H1 (cell line): ENCODE results near the gene PRRG4. TPM values are rescaled to one million over a fixed set of nuclear protein-coding genes. Genes with fewer than 3 reads are reported as not detected.

Source experiments
- CTCF ChIA-PET: fragments of 300-600 bp; sonication (Branson Sonifier 250); formaldehyde crosslinking; loops from one replicate; lab custom pipeline; 2021; ENCODE audit not compliant: partially characterized antibody; lab: Charles Lee
- POLR2A ChIA-PET: fragments of 300-600 bp; sonication (Branson Sonifier 250); formaldehyde crosslinking; loops from one replicate; lab custom pipeline; 2021; ENCODE audit warnings: inconsistent platforms; ENCODE audit not compliant: partially characterized antibody; lab: Charles Lee
- DNase-seq, 2 experiments: peaks; one replicate each; pipeline versions ENCODE4 v3.0.0 to v3.0.0-alpha.2; 2010 to 2022; ENCODE audit warnings: low spot score in 2 of 2, low read depth in 1 of 2, mixed read lengths in 1 of 2
- FAIRE-seq: peaks from 2 replicates; lab custom pipeline; 2011; peaks lifted over from hg19 to GRCh38; lab: Jason Lieb, UNC
- H2AFZ ChIP-seq: 2 replicates; pipeline ENCODE4 v1.8.1; 2012; ENCODE audit warnings: low read length, inconsistent platforms
- H2AK5ac ChIP-seq: 2 replicates; pipeline ENCODE4 v1.6.1; 2013; ENCODE audit warnings: low read depth, low read length
- H2BK120ac ChIP-seq: replicated peaks from 2 replicates; pipeline ENCODE3; 2013; ENCODE audit warnings: low read depth, low read length, inconsistent platforms
- H2BK12ac ChIP-seq: 2 replicates; pipeline ENCODE4 v1.6.1; 2013; ENCODE audit warnings: low read depth, low read length
- H2BK15ac ChIP-seq: 2 replicates; pipeline ENCODE4 v1.6.1; 2013; ENCODE audit warnings: low read length
- H2BK20ac ChIP-seq: 2 replicates; pipeline ENCODE4 v1.6.1; 2013; ENCODE audit warnings: low read length
- H2BK5ac ChIP-seq: 2 replicates; pipeline ENCODE4 v1.6.1; 2013; ENCODE audit warnings: low read depth, low read length
- H3K14ac ChIP-seq: 2 replicates; pipeline ENCODE4 v1.6.1; 2013; ENCODE audit warnings: inconsistent platforms; ENCODE audit not compliant: insufficient read length
- H3K18ac ChIP-seq: 2 replicates; pipeline ENCODE4 v1.6.1; 2013; ENCODE audit warnings: low read length; ENCODE audit errors: extremely low read depth
- H3K23ac ChIP-seq: 2 replicates; pipeline ENCODE4 v1.6.1; 2013; ENCODE audit warnings: inconsistent platforms; ENCODE audit not compliant: insufficient read length
- H3K23me2 ChIP-seq: 2 replicates; pipeline ENCODE4 v1.6.1; 2013; ENCODE audit warnings: low read depth, low read length
- H3K27ac ChIP-seq: 2 replicates; pipeline ENCODE4 v1.6.1; 2011; ENCODE audit warnings: low read depth, low read length, inconsistent platforms
- H3K27me3 ChIP-seq, 4 experiments: replicated peaks in 1 of 4; 1 replicate in 1 of 4; 2 replicates in 3 of 4; pipeline versions ENCODE4 v1.6.1 to v1.8.1; 2011 to 2013; ENCODE audit warnings: low read length in 3 of 4, mild to moderate bottlenecking in 3 of 4, inconsistent platforms in 2 of 4, mixed read lengths in 2 of 4, moderate library complexity in 1 of 4; ENCODE audit not compliant: control insufficient read depth in 3 of 4, insufficient read depth in 3 of 4; ENCODE audit errors: extremely low read depth in 1 of 4
- H3K36me3 ChIP-seq, 4 experiments: 2 replicates each; pipeline versions ENCODE4 v1.6.1 to v1.8.1; 2011 to 2013; ENCODE audit warnings: mild to moderate bottlenecking in 4 of 4, low read length in 3 of 4, moderate library complexity in 2 of 4, control low read depth in 1 of 4, inconsistent platforms in 1 of 4; ENCODE audit not compliant: insufficient read depth in 4 of 4, control insufficient read depth in 2 of 4
- H3K4ac ChIP-seq: replicated peaks from 2 replicates; pipeline ENCODE3; 2013; ENCODE audit warnings: low read length, low read depth, mixed read lengths, inconsistent platforms; ENCODE audit not compliant: insufficient read length
- H3K4me1 ChIP-seq, 4 experiments: replicated peaks in 1 of 4; 1 replicate in 1 of 4; 2 replicates in 3 of 4; pipeline versions ENCODE4 v1.6.1 to v1.8.1; 2011 to 2013; ENCODE audit warnings: low read length in 3 of 4, inconsistent platforms in 2 of 4, mixed read lengths in 1 of 4; ENCODE audit not compliant: insufficient read depth in 4 of 4, control insufficient read depth in 3 of 4
- H3K4me2 ChIP-seq, 2 experiments: 2 replicates each; pipeline versions ENCODE4 v1.6.1 to v1.8.1; 2011 to 2013; ENCODE audit warnings: low read depth in 2 of 2, low read length in 2 of 2, control low read depth in 1 of 2, inconsistent platforms in 1 of 2, mild to moderate bottlenecking in 1 of 2; ENCODE audit not compliant: insufficient read depth in 1 of 2
- H3K4me3 ChIP-seq, 4 experiments: fragments of 200-600, 300-600 bp in 1 of 4; sonication (generic), shearing (Covaris generic), sonication (Bioruptor Twin) in 1 of 4; 2 replicates each; pipeline versions ENCODE4 v1.5.1 to v1.8.1; 2011 to 2016; ENCODE audit warnings: low read length in 4 of 4, low read depth in 3 of 4, control low read depth in 2 of 4, inconsistent platforms in 2 of 4, mild to moderate bottlenecking in 2 of 4, mixed read lengths in 1 of 4, moderate library complexity in 1 of 4; ENCODE audit not compliant: insufficient read depth in 2 of 4; ENCODE audit errors: extremely low read depth in 1 of 4
- H3K56ac ChIP-seq: replicated peaks from 2 replicates; pipeline ENCODE3; 2013; ENCODE audit warnings: low read depth, mild to moderate bottlenecking, mixed read lengths, low read length, inconsistent platforms; ENCODE audit not compliant: insufficient read length
- H3K79me1 ChIP-seq: 2 replicates; pipeline ENCODE4 v1.6.1; 2013; ENCODE audit warnings: low read depth, low read length, control low read depth
- H3K79me2 ChIP-seq, 2 experiments: 2 replicates each; pipeline versions ENCODE4 v1.6.1 to v1.8.1; 2012 to 2013; ENCODE audit warnings: low read length in 2 of 2, mild to moderate bottlenecking in 2 of 2, inconsistent platforms in 1 of 2; ENCODE audit not compliant: insufficient read depth in 2 of 2, control insufficient read depth in 1 of 2
- H3K9ac ChIP-seq, 4 experiments: replicated peaks in 1 of 4; 1 replicate in 1 of 4; 2 replicates in 3 of 4; pipeline versions ENCODE4 v1.6.1 to v1.8.1; 2011 to 2013; ENCODE audit warnings: low read depth in 3 of 4, low read length in 3 of 4, control low read depth in 2 of 4, mild to moderate bottlenecking in 2 of 4, moderate library complexity in 2 of 4, inconsistent platforms in 1 of 4; ENCODE audit errors: extremely low read depth in 1 of 4
- H3K9me3 ChIP-seq, 2 experiments: 2 replicates each; pipeline versions ENCODE4 v1.6.1 to v1.8.1; 2012 to 2013; ENCODE audit warnings: mild to moderate bottlenecking in 2 of 2, moderate library complexity in 2 of 2, control low read depth in 1 of 2, inconsistent platforms in 1 of 2, low read depth in 1 of 2, low read length in 1 of 2, mixed read lengths in 1 of 2; ENCODE audit not compliant: insufficient read depth in 2 of 2
- H4K20me1 ChIP-seq, 2 experiments: replicated peaks in 1 of 2; 2 replicates each; pipeline versions ENCODE3 to v1.8.1; 2011 to 2013; ENCODE audit warnings: inconsistent platforms in 2 of 2, low read length in 2 of 2, mild to moderate bottlenecking in 1 of 2; ENCODE audit not compliant: insufficient read depth in 2 of 2, control insufficient read depth in 1 of 2
- H4K5ac ChIP-seq: 2 replicates; pipeline ENCODE4 v1.6.1; 2013; ENCODE audit warnings: low read length, low read depth, mixed read lengths, inconsistent platforms; ENCODE audit not compliant: insufficient read length
- H4K8ac ChIP-seq: 2 replicates; pipeline ENCODE4 v1.8.0; 2013; ENCODE audit warnings: mild to moderate bottlenecking, moderate library complexity, low read length, inconsistent platforms; ENCODE audit not compliant: insufficient read depth; ENCODE audit errors: extremely low read depth
- H4K91ac ChIP-seq: replicated peaks from 2 replicates; pipeline ENCODE3; 2013; ENCODE audit warnings: low read length, mixed read lengths, inconsistent platforms; ENCODE audit not compliant: insufficient read length
- JUND ChIP-seq: IDR thresholded peaks from 2 replicates; pipeline ENCODE4 v1.6.1; 2011; ENCODE audit warnings: mild to moderate bottlenecking, improper control_type of control experiment, low read length
- TEAD4 ChIP-seq: IDR thresholded peaks from 2 replicates; pipeline ENCODE4 v1.6.1; 2012; ENCODE audit warnings: low read depth, low read length, inconsistent platforms, mixed read lengths
- polyA plus RNA-seq, 7 experiments: library from polyadenylated mRNA; depleted of rRNA in 3 of 7; stranded (reverse) in 5 of 7; unstranded in 2 of 7; fragments of >200 nt in 5 of 7; fragments of 200-250 nt in 2 of 7; gene quantifications; 1 replicate in 5 of 7; 2 replicates in 1 of 7; 4 replicates in 1 of 7; pipeline versions ENCODE4 v1.2.1 to v1.2.3, GENCODE V29; 2011 to 2013; ENCODE audit warnings: missing spikeins in 2 of 7, mixed read lengths in 2 of 7
- total RNA-seq: library from RNA; stranded (reverse); fragmentation: NEBNext Ultra II Directional; extraction: Animal tissue kit (Norgen Biotek cat#: 25700); gene quantifications from 2 replicates; pipeline ENCODE4 v1.2.1, GENCODE V29; 2021

The PRRG4 gene
- total and polyA plus RNA-seq, 2 of the 8 experiments (the other 6 are each of a cell fraction or from before 2014, with no cell fraction given), result 0.65 to 1.7 TPM

DNA sequence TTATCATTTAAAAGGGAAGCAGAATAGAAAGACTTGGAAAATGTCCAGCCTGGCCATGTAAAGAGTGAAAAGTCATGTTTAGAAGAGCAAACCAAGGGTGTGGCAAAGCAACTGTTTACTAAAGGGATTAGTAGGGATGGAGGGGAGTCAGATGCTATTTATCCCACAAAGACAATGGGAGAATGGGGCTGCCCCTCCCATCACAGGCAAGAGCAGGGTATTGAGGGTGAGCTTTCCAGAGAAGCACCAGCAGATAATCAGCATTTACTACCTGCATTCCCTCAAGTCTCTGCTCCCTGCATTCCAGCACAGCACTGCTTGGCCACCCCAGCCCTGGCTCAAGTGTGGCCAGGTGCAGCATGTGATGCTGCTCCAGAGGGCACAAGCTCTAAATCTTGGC lies 44.4 kb downstream of the PRRG4 start:
- no peaks in the 10 kb centered on the region for H3K79me2 ChIP-seq
- no peak overlapping the region for H3K27ac ChIP-seq
- H3K27me3 ChIP-seq, result no peaks in the 10 kb centered on the region
- no peak overlapping the region for H2BK120ac ChIP-seq
- peak overlapping the region; percentile 63 for H4K91ac ChIP-seq
- no peak overlapping the region for H3K14ac ChIP-seq
- CTCF ChIA-PET, result interaction anchor here (0.6 to 1.6 kb wide), 3 partner anchors 10 to 16 kb away, joined by 3 to 6 read pairs (median 3); no protein-coding TSS in a partner anchor
- FAIRE-seq, result no peak
- H3K18ac ChIP-seq, result peak overlapping the region; percentile 9; the same call in 1 of the 2 replicates
- 0 out of 4 replicates have a peak, but pooled peaks cover 0 to 4% of the 10 kb centered on the region in 2 experiments for H3K9me3 ChIP-seq
- no peak overlapping the region for H2BK5ac ChIP-seq
- H4K20me1 ChIP-seq, result no peaks in the 10 kb centered on the region
- H3K56ac ChIP-seq, result no peak overlapping the region
- H3K4ac ChIP-seq, result no peak overlapping the region
- H3K4me2 ChIP-seq, result no peak overlapping the region; a peak in 1 of 4 replicates
- H3K9ac ChIP-seq, result no peak overlapping the region
- no peak overlapping the region for H3K23ac ChIP-seq
- H4K8ac ChIP-seq, result no peak overlapping the region
- TF ChIP-seq TEAD4 (peak; percentile 71), JUND (no peak)
- no peak overlapping the region for H4K5ac ChIP-seq
- no peaks in the 10 kb centered on the region for H3K36me3 ChIP-seq
- POLR2A ChIA-PET, result interaction anchor here (1.1 to 1.5 kb wide), 2 partner anchors 16 to 18 kb away, joined by 3 to 4 read pairs; no protein-coding TSS in a partner anchor
- no peaks in the 10 kb centered on the region for H3K79me1 ChIP-seq
- H2BK15ac ChIP-seq, result no peak overlapping the region
- no peak for DNase-seq
- 0 out of 2 replicates have a peak overlapping the region, but pooled peaks have one; percentile 73 for H2BK20ac ChIP-seq
- H3K4me1 ChIP-seq, result peaks cover 0 to 6% (median 3%) of the 10 kb centered on the region in 4 experiments; a peak in 4 of 7 replicates
- no peak overlapping the region for H2BK12ac ChIP-seq
- no peak overlapping the region for H3K4me3 ChIP-seq
- no peak overlapping the region for H2AFZ ChIP-seq
- H3K23me2 ChIP-seq, result no peaks in the 10 kb centered on the region
- no peak overlapping the region for H2AK5ac ChIP-seq
